Esophagus squamous epithelium (tissue), 5 donors: ENCODE data around the gene PDCD6IP. TPM values are rescaled to one million over a fixed set of nuclear protein-coding genes. Genes with fewer than 3 reads are reported as not detected.

Experiments
- DNase-seq: peaks from one replicate; lab custom pipeline; 2025; lab: John Stamatoyannopoulos, UW
- H3K27ac ChIP-seq, 4 donors: fragments of 200-600 bp; sonication (generic); one replicate each; pipeline ENCODE4 v1.5.1; 2016 to 2019; ENCODE audit warnings: mild to moderate bottlenecking in 1 of 4
- H3K27me3 ChIP-seq, 4 donors: fragments of 200-600 bp; sonication (generic); 1 replicate in 3 of 4; 2 replicates in 1 of 4; pipeline versions ENCODE4 v1.5.1 to v1.6.0; 2017 to 2021; ENCODE audit warnings: antibody characterized with exemption in 1 of 4
- H3K36me3 ChIP-seq, 3 donors: fragments of 200-600 bp; sonication (generic); one replicate each; pipeline ENCODE4 v1.5.1; 2016 to 2019
- H3K4me1 ChIP-seq, 3 donors: fragments of 200-600 bp; sonication (generic); one replicate each; pipeline ENCODE4 v1.5.1; 2017 to 2019
- H3K4me3 ChIP-seq, 4 donors: fragments of 200-600 bp; sonication (generic); 1 replicate in 3 of 4; 2 replicates in 1 of 4; pipeline ENCODE4 v1.5.1; 2016 to 2019; ENCODE audit warnings: mild to moderate bottlenecking in 2 of 4, moderate library complexity in 1 of 4
- H3K9me3 ChIP-seq, 3 donors: fragments of 200-600 bp; sonication (generic); one replicate each; pipeline ENCODE4 v1.5.1; 2016 to 2019
- POLR2A ChIP-seq, 4 donors: fragments of 450-650 bp; IDR thresholded peaks; one replicate each; pipeline ENCODE4 v1.6.1; 2017; ENCODE audit warnings: antibody characterized with exemption in 4 of 4, mild to moderate bottlenecking in 4 of 4, moderate library complexity in 3 of 4
- WGBS, 2 donors: methylation state at CpG; one replicate each; pipeline ENCODE4 v1.1.5; 2018; 5-methylcytosine and 5-hydroxymethylcytosine counted together
- intact Hi-C: fragments of 100-400 bp; cut with DNase I; formaldehyde crosslinking; loops from one replicate; pipeline ENCODE4 v1.15.0; 2022
- total RNA-seq, 4 donors: library from RNA; depleted of rRNA; stranded (reverse); fragments of >200 nt; gene quantifications; one replicate each; pipeline ENCODE4 v1.1.0, GENCODE V29; 2016
- TF ChIP-seq, protein P1 (sequence below), 6 experiments: fragments of 450-650 bp in 4 of 6; fragments of 200-600 bp in 2 of 6; sonication (generic) in 2 of 6; IDR thresholded peaks; one replicate each; pipeline ENCODE4 v1.5.1; 2016 to 2019; ENCODE audit warnings: antibody characterized with exemption in 6 of 6, mild to moderate bottlenecking in 4 of 6, moderate library complexity in 4 of 6
- donor health status: DM: yes; HTN: yes; CAD: no.

Gene PDCD6IP
- total RNA-seq, 4 donors from 2014 or later = 95.1 to 317 (median 189) TPM

DNA sequence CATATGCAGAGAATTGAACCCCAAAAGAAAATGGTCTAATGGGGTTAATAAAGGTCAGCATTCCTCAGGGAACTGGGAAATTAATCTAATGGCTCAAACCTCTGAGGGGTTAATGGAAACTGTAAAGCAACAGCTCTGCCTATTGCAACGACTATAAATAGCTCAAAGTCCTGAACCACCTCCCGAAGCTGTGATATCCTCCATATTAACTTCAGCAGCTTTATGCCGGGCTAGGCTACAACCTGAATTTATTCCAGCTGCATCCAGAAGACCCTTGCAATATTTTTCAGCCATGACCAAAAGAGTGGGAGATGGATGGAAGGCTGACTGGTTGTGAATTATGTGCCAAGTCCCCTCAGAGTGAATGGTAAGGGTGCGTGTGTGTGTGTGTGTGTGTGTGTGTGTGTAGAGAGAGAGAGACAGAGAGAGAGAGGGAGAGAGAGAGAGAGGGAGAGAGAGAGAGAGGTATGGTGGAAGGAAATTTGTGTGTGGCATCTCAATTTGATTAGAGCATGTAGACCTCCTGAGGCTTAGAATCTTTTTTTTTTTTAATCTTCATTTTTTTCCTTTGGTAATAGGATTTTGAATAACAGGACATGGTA is 109.9 kb downstream of the PDCD6IP start:
- Histone ChIP-seq H3K27ac (no peak overlapping the region), H3K4me1 (no peaks in the 10 kb centered on the region), H3K9me3 (no peaks in the 10 kb centered on the region), H3K4me3 (no peak overlapping the region), H3K36me3 (no peaks in the 10 kb centered on the region), H3K27me3 (no peaks in the 10 kb centered on the region)
- 51 to 73% methylated on average over 4 of the region's 4 CpGs for WGBS, 2 donors
- intact Hi-C loops = no loop called here
- TF ChIP-seq POLR2A (IDR thresholded peaks at IDR 0.05) = no peak
- TF ChIP-seq, protein P1, sequence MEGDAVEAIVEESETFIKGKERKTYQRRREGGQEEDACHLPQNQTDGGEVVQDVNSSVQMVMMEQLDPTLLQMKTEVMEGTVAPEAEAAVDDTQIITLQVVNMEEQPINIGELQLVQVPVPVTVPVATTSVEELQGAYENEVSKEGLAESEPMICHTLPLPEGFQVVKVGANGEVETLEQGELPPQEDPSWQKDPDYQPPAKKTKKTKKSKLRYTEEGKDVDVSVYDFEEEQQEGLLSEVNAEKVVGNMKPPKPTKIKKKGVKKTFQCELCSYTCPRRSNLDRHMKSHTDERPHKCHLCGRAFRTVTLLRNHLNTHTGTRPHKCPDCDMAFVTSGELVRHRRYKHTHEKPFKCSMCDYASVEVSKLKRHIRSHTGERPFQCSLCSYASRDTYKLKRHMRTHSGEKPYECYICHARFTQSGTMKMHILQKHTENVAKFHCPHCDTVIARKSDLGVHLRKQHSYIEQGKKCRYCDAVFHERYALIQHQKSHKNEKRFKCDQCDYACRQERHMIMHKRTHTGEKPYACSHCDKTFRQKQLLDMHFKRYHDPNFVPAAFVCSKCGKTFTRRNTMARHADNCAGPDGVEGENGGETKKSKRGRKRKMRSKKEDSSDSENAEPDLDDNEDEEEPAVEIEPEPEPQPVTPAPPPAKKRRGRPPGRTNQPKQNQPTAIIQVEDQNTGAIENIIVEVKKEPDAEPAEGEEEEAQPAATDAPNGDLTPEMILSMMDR (IDR thresholded peaks at IDR 0.05) = no peak
- DNase-seq = no peak

DNA sequence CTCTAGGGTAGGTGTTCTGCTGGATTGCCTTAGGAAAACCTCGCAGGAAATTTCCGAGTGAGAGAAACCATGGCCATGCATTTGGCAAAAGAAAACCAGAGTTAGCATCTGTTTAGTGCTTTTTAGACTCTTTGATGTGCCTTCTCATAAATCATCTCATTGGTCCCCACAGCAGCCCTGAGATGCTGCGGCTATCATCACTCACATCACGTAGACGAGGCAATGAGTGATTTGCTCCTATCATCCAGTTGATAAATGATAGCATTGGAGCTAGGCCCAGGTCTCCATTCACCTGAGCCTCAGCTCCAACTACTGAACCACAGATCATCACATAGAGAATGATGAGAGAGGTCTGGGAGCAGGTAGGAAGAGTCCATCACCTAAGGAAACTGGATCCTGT is 111.1 kb downstream of the PDCD6IP start:
- Histone ChIP-seq H3K4me3 (no peak overlapping the region), H3K27ac (no peak overlapping the region), H3K4me1 (no peaks in the 10 kb centered on the region), H3K9me3 (no peaks in the 10 kb centered on the region), H3K36me3 (no peaks in the 10 kb centered on the region), H3K27me3 (no peaks in the 10 kb centered on the region)
- TF ChIP-seq, protein P1 (IDR thresholded peaks at IDR 0.05) = no peak
- no peak for TF ChIP-seq POLR2A (IDR thresholded peaks at IDR 0.05)
- WGBS, 2 donors = 89 to 93% methylated on average over 5 of the region's 5 CpGs
- intact Hi-C loops = no loop called here
- DNase-seq = no peak

DNA sequence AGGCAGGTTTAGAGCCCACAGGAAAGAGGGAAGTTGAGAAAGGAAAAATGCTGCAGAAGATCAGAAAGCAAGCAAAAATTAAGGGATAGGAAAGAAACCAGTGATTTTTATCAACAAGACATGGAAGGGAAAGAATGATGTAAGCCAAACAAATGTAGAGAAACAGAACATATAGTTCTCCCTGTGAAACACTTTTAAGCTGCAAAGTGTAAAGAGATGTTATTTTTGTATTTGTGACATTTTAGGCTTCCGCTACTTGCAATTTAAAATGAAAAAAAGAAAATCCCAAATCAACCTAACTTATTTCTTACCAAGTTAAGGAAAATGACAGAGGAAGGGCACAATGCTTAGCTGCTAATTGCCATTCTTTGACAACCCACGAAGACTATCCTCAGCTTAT is 111.6 kb downstream of the PDCD6IP start:
- 76 to 80% methylated on average over 2 of the region's 2 CpGs for WGBS, 2 donors

DNA sequence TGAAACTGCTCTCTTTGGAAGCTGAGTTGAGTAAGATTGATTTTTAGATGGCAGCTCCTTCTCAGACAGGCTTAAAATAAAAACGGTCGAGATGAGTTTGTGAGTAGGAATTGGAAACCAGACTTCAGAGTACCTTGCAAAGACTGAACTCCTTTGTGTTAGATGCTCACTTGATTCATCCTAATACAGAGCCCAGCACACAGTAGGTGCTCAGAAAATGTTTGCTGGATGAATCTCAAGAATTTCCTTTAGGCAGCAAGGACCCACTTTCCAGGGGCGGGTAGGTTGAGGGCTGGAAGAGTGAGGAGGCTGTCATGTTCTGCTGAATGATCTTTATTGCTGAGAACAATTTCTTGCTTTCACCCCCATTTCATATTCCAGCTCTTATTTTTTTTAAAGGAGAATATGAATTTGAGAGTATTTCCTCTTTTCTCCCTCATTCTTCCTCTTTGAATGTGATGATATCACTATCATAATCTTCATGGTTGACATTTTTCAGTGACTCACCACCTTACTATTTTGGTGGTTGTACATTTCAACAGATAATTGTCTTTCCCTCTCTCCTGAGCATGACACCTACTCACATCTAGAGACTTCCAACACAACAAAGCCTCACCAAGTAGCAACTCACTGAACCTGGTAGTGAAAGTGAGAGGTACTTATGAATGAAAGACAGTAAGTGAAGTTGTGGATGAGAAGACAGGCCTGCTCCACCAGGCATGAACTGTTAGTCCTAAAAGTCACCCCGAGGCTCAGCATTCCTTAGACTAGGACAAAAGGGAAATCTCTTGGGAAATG is 113.3 kb downstream of the PDCD6IP start:
- WGBS, 2 donors = 79 to 89% methylated on average over 4 of the region's 4 CpGs
- Histone ChIP-seq H3K4me1 (peaks cover 0 to 7% (median 0%) of the 10 kb centered on the region in 3 donors), H3K27me3 (peaks cover 0 to 5% (median 0%) of the 10 kb centered on the region in 4 donors), H3K27ac (no peak overlapping the region), H3K9me3 (no peaks in the 10 kb centered on the region), H3K36me3 (no peaks in the 10 kb centered on the region), H3K4me3 (no peak overlapping the region)
- DNase-seq = no peak
- TF ChIP-seq POLR2A (IDR thresholded peaks at IDR 0.05) = no peak
- TF ChIP-seq, protein P1 (IDR thresholded peaks at IDR 0.05) = no peak
- intact Hi-C loops = no loop called here

More for the DNA sequence above, 111.6 kb downstream of the PDCD6IP start:
- intact Hi-C loops = no loop called here
- no peaks in the 10 kb centered on the region for H3K4me1 ChIP-seq
- no peaks in the 10 kb centered on the region for H3K36me3 ChIP-seq
- peaks cover 0 to 5% (median 0%) of the 10 kb centered on the region in 4 donors for H3K27me3 ChIP-seq
- no peak overlapping the region for H3K27ac ChIP-seq
- TF ChIP-seq POLR2A (IDR thresholded peaks at IDR 0.05) = no peak
- TF ChIP-seq, protein P1 (IDR thresholded peaks at IDR 0.05) = no peak
- H3K9me3 ChIP-seq = no peaks in the 10 kb centered on the region
- no peak overlapping the region for H3K4me3 ChIP-seq
- DNase-seq = no peak

DNA sequence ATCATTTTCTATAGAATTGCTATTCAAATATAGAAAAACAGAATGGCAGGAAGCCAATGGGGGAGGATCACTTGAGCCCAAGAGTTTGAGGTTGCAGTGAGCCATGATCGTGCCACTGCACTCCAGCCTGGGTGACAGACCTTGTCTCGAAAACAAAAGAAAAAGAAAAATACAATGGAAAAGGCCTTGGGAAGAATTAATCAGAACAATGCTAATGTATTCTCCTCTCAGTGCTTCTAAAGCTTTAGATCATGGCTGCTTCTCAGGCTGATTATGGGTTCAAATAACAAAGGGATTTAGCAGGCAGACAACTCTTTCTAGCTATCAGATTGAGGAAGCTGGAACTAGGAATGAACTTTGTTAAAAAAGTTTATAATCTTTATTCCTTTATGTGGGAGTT is 115.8 kb downstream of the PDCD6IP start:
- Histone ChIP-seq H3K9me3 (no peaks in the 10 kb centered on the region), H3K27ac (no peak overlapping the region), H3K27me3 (peaks cover 0 to 5% (median 0%) of the 10 kb centered on the region in 4 donors), H3K4me3 (no peak overlapping the region), H3K4me1 (peaks cover 0 to 7% (median 0%) of the 10 kb centered on the region in 3 donors), H3K36me3 (no peaks in the 10 kb centered on the region)
- WGBS, 2 donors = 77 to 87% methylated on average over 2 of the region's 2 CpGs
- TF ChIP-seq POLR2A (IDR thresholded peaks at IDR 0.05) = no peak
- no peak for DNase-seq
- intact Hi-C loops = no loop called here
